K562 (cell line): ENCODE results near the gene DLGAP1. TPM values are rescaled to one million over a fixed set of nuclear protein-coding genes. Genes with fewer than 3 reads are reported as not detected.
A peak's percentile ranks its signal among the peaks of the same experiment; 100 is the strongest.

ENCODE experiments used
- DMBX1 ChIP-seq: fragments of 250-450 bp; sonication (Bioruptor Pico); IDR thresholded peaks from 2 replicates; pipeline ENCODE4 v1.8.0; 2022; ENCODE audit warnings: inconsistent platforms, mild to moderate bottlenecking, moderate library complexity, borderline replicate concordance
- FOXA1 ChIP-seq: fragments of 450-650 bp; IDR thresholded peaks from 2 replicates; pipeline ENCODE4 v1.6.1; 2016; ENCODE audit warnings: mild to moderate bottlenecking, borderline replicate concordance
- JUN ChIP-seq, 2 experiments: sonication (generic) in 1 of 2; formaldehyde crosslinking in 1 of 2; IDR thresholded peaks; 2 replicates each; pipeline versions ENCODE4 v1.6.1 to v1.8.0; 2012 to 2022; ENCODE audit warnings: borderline replicate concordance in 2 of 2, mild to moderate bottlenecking in 2 of 2, improper control_type of control experiment in 1 of 2, low read depth in 1 of 2, low read length in 1 of 2, missing genetic modification reagents in 1 of 2
- SRSF9 ChIP-seq: fragments of 200-400 bp; formaldehyde crosslinking; IDR thresholded peaks from 2 replicates; pipeline ENCODE4 v1.6.1; 2017; ENCODE audit warnings: low read depth, low read length, borderline replicate concordance
- TRIM28 ChIP-seq: fragments of 450-650 bp; IDR thresholded peaks from 2 replicates; pipeline ENCODE4 v1.6.1; 2017
- ZFP1 ChIP-seq: fragments of 450-650 bp; formaldehyde crosslinking; IDR thresholded peaks from 2 replicates; pipeline ENCODE4 v1.4.0; 2020; ENCODE audit warnings: mild to moderate bottlenecking, mixed read lengths
- ZNF766 ChIP-seq: fragments of 200-800 bp; sonication (Bioruptor generic); conservative IDR thresholded peaks from 2 replicates; pipeline ENCODE4 v1.6.1; 2016; ENCODE audit warnings: missing genetic modification characterization, missing compliant biosample characterization
- polyA plus RNA-seq, 8 experiments: library from polyadenylated mRNA; depleted of rRNA in 4 of 8; stranded (reverse) in 5 of 8; unstranded in 3 of 8; fragments of >200 nt; fragmentation: Nextera tagmentation in 2 of 8; fragmentation: Illumina TruSeq in 1 of 8; extraction: Ambion mirVana in 2 of 8; extraction: Trizol in 1 of 8; gene quantifications; 2 replicates each; pipeline versions ENCODE4 v1.2.1 to v1.2.3, GENCODE V29; 2011 to 2014; ENCODE audit warnings: inconsistent platforms in 1 of 8, missing spikeins in 1 of 8
- total RNA-seq, 7 experiments: library from RNA; depleted of rRNA in 6 of 7; stranded (reverse); fragments of >200 nt in 6 of 7; fragmentation: Illumina TruSeq in 2 of 7; extraction: Trizol in 2 of 7; gene quantifications; 2 replicates each; pipeline versions ENCODE4 v1.2.1 to v1.2.3, GENCODE V29; 2011 to 2021; ENCODE audit warnings: low replicate concordance in 1 of 7
- TF ChIP-seq, protein P1 (sequence below): fragments of 200-600 bp; sonication (generic); IDR thresholded peaks from one replicate; pipeline ENCODE4 v1.6.1; 2012; ENCODE audit warnings: mild to moderate bottlenecking, low read depth, low read length, inconsistent platforms
- TF ChIP-seq, protein P2 (sequence below): sonication (generic); formaldehyde crosslinking; IDR thresholded peaks from 2 replicates; pipeline ENCODE4 v1.8.0; 2023; ENCODE audit warnings: mild to moderate bottlenecking, missing genetic modification reagents
- TF ChIP-seq, protein P3 (sequence below): sonication (generic); formaldehyde crosslinking; IDR thresholded peaks from 2 replicates; pipeline ENCODE4 v1.8.1; 2023; ENCODE audit warnings: mild to moderate bottlenecking, missing genetic modification reagents

The DLGAP1 gene
- total and polyA plus RNA-seq, 9 of the 15 experiments (the other 6 are each of a cell fraction or from before 2014, with no cell fraction given), result 0.04 to 0.22 (median 0.08) TPM

GRCh38 chr18:3593904-3594759 is 861.0 kb downstream of the DLGAP1 start (continued):
- TF ChIP-seq, protein P1, sequence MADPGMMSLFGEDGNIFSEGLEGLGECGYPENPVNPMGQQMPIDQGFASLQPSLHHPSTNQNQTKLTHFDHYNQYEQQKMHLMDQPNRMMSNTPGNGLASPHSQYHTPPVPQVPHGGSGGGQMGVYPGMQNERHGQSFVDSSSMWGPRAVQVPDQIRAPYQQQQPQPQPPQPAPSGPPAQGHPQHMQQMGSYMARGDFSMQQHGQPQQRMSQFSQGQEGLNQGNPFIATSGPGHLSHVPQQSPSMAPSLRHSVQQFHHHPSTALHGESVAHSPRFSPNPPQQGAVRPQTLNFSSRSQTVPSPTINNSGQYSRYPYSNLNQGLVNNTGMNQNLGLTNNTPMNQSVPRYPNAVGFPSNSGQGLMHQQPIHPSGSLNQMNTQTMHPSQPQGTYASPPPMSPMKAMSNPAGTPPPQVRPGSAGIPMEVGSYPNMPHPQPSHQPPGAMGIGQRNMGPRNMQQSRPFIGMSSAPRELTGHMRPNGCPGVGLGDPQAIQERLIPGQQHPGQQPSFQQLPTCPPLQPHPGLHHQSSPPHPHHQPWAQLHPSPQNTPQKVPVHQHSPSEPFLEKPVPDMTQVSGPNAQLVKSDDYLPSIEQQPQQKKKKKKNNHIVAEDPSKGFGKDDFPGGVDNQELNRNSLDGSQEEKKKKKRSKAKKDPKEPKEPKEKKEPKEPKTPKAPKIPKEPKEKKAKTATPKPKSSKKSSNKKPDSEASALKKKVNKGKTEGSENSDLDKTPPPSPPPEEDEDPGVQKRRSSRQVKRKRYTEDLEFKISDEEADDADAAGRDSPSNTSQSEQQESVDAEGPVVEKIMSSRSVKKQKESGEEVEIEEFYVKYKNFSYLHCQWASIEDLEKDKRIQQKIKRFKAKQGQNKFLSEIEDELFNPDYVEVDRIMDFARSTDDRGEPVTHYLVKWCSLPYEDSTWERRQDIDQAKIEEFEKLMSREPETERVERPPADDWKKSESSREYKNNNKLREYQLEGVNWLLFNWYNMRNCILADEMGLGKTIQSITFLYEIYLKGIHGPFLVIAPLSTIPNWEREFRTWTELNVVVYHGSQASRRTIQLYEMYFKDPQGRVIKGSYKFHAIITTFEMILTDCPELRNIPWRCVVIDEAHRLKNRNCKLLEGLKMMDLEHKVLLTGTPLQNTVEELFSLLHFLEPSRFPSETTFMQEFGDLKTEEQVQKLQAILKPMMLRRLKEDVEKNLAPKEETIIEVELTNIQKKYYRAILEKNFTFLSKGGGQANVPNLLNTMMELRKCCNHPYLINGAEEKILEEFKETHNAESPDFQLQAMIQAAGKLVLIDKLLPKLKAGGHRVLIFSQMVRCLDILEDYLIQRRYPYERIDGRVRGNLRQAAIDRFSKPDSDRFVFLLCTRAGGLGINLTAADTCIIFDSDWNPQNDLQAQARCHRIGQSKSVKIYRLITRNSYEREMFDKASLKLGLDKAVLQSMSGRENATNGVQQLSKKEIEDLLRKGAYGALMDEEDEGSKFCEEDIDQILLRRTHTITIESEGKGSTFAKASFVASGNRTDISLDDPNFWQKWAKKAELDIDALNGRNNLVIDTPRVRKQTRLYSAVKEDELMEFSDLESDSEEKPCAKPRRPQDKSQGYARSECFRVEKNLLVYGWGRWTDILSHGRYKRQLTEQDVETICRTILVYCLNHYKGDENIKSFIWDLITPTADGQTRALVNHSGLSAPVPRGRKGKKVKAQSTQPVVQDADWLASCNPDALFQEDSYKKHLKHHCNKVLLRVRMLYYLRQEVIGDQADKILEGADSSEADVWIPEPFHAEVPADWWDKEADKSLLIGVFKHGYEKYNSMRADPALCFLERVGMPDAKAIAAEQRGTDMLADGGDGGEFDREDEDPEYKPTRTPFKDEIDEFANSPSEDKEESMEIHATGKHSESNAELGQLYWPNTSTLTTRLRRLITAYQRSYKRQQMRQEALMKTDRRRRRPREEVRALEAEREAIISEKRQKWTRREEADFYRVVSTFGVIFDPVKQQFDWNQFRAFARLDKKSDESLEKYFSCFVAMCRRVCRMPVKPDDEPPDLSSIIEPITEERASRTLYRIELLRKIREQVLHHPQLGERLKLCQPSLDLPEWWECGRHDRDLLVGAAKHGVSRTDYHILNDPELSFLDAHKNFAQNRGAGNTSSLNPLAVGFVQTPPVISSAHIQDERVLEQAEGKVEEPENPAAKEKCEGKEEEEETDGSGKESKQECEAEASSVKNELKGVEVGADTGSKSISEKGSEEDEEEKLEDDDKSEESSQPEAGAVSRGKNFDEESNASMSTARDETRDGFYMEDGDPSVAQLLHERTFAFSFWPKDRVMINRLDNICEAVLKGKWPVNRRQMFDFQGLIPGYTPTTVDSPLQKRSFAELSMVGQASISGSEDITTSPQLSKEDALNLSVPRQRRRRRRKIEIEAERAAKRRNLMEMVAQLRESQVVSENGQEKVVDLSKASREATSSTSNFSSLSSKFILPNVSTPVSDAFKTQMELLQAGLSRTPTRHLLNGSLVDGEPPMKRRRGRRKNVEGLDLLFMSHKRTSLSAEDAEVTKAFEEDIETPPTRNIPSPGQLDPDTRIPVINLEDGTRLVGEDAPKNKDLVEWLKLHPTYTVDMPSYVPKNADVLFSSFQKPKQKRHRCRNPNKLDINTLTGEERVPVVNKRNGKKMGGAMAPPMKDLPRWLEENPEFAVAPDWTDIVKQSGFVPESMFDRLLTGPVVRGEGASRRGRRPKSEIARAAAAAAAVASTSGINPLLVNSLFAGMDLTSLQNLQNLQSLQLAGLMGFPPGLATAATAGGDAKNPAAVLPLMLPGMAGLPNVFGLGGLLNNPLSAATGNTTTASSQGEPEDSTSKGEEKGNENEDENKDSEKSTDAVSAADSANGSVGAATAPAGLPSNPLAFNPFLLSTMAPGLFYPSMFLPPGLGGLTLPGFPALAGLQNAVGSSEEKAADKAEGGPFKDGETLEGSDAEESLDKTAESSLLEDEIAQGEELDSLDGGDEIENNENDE, result no peak
- no peak for TF ChIP-seq FOXA1
- no peak for TF ChIP-seq SRSF9
- 0 out of 2 replicates have a peak, but pooled peaks have one; percentile 7 for TF ChIP-seq DMBX1 (CRISPR knock-in tag)
- TF ChIP-seq JUN (IDR thresholded peaks at IDR 0.05; ENCODE audit: borderline replicate concordance, low read depth, low read length), result peak; percentile 39; the same call in 1 of the 2 replicates
- peak; percentile 9; the same call in 1 of the 2 replicates for TF ChIP-seq JUN (CRISPR knock-in tag; IDR thresholded peaks at IDR 0.05; ENCODE audit: borderline replicate concordance)
- TF ChIP-seq, protein P2, sequence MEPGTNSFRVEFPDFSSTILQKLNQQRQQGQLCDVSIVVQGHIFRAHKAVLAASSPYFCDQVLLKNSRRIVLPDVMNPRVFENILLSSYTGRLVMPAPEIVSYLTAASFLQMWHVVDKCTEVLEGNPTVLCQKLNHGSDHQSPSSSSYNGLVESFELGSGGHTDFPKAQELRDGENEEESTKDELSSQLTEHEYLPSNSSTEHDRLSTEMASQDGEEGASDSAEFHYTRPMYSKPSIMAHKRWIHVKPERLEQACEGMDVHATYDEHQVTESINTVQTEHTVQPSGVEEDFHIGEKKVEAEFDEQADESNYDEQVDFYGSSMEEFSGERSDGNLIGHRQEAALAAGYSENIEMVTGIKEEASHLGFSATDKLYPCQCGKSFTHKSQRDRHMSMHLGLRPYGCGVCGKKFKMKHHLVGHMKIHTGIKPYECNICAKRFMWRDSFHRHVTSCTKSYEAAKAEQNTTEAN (CRISPR knock-in tag), result 0 out of 2 replicates have a peak, but pooled peaks have one; percentile 20
- TF ChIP-seq ZFP1 (CRISPR knock-in tag), result no peak
- no peak for TF ChIP-seq TRIM28
- TF ChIP-seq, protein P3, sequence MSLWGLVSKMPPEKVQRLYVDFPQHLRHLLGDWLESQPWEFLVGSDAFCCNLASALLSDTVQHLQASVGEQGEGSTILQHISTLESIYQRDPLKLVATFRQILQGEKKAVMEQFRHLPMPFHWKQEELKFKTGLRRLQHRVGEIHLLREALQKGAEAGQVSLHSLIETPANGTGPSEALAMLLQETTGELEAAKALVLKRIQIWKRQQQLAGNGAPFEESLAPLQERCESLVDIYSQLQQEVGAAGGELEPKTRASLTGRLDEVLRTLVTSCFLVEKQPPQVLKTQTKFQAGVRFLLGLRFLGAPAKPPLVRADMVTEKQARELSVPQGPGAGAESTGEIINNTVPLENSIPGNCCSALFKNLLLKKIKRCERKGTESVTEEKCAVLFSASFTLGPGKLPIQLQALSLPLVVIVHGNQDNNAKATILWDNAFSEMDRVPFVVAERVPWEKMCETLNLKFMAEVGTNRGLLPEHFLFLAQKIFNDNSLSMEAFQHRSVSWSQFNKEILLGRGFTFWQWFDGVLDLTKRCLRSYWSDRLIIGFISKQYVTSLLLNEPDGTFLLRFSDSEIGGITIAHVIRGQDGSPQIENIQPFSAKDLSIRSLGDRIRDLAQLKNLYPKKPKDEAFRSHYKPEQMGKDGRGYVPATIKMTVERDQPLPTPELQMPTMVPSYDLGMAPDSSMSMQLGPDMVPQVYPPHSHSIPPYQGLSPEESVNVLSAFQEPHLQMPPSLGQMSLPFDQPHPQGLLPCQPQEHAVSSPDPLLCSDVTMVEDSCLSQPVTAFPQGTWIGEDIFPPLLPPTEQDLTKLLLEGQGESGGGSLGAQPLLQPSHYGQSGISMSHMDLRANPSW (CRISPR knock-in tag), result no peak
- TF ChIP-seq ZNF766, result no peak
